GM12801 (cell line): ENCODE data around the gene PPP1R10.

Experiments
- TF ChIP-seq, protein P1 (sequence below): IDR thresholded peaks from one replicate; pipeline ENCODE4 v1.5.1; 2011; ENCODE audit warnings: control low read depth; ENCODE audit not compliant: insufficient read length; ENCODE audit errors: extremely low read depth

PPP1R10 gene

DNA sequence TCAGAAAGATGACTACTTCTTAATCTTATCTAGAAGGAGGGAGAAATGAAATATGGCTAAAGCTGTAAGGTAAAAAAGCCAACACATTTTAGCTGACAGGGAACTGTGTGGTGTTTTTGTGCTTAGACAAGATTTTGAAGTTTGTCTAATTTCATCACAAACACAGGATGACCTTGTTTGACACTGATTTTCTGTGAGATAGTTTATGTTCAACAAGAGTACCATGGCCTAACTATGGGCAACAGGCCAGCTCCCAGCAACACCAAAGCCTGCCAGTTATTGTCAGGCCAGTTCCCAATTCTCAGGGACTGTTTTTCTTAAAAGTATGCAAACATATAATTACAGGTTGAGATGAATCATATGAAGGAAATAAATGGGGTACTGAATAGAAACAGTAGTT is 51.3 kb downstream of the PPP1R10 start:
- TF ChIP-seq, protein P1, sequence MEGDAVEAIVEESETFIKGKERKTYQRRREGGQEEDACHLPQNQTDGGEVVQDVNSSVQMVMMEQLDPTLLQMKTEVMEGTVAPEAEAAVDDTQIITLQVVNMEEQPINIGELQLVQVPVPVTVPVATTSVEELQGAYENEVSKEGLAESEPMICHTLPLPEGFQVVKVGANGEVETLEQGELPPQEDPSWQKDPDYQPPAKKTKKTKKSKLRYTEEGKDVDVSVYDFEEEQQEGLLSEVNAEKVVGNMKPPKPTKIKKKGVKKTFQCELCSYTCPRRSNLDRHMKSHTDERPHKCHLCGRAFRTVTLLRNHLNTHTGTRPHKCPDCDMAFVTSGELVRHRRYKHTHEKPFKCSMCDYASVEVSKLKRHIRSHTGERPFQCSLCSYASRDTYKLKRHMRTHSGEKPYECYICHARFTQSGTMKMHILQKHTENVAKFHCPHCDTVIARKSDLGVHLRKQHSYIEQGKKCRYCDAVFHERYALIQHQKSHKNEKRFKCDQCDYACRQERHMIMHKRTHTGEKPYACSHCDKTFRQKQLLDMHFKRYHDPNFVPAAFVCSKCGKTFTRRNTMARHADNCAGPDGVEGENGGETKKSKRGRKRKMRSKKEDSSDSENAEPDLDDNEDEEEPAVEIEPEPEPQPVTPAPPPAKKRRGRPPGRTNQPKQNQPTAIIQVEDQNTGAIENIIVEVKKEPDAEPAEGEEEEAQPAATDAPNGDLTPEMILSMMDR: no peak

DNA sequence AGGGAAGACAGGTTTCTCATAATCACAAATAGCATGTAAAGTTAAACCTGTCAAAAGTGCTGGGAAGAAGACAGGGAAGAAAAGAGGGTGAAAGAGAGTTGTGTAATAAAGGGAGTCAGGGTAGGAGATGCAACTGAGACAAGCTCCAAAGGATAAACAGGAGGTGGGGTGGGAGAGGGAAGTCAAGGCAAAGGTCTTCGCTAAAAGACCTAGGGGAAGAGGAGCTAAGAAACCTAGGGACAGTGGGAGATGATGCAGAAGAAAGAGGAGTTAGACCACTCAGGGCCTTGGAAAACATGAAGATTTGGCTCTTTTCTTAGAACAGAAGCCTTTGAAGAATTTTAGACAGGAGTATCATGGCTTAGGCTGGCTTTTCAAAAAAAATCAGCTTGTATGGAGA is 52.9 kb downstream of the PPP1R10 start:
- TF ChIP-seq, protein P1: no peak

DNA sequence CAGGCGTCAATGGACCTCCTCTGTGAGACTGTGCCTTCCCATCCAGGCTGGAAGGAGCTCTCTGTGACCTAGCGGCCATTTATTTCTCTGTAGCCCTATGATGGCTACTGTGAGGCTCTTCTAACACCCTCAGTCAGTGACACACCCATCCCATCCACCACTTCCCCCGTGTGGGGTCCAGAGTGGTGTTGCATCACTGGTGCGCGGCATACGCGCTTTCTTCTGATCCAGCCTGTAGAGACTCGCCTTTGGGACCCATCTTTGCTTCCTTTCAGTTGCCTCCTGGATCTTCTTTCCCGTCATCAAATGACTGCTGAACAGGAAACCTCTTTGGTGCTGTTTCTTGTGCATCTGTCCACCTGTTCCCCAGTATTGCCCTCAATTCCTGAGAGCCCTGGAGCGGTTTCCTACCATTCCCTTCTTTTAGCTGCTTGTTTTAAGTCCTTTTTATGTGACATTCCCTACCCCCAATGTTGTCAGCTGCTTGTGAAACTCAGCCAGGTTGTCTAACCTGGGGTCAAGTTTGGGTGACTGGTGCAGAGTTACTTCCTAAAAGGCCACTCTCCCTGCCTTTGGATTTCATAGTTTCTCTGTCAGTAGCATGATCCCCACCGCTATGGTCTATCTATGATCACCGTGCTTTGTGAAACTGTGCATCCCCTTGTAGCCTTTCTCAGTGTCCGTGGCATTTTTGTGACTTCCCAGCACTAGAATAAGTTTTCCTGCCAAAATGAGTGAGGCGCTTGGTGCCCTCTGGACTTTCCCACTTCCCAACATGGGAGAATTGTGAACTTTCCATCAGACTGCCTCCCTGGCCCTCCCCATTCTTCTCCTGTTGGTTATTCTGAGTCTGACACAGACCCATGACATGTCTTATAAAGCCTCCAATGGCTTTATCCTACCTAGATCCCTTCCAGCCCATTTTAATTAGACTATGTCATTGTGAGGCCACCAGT is 54.3 kb downstream of the PPP1R10 start:
- TF ChIP-seq, protein P1: no peak

DNA sequence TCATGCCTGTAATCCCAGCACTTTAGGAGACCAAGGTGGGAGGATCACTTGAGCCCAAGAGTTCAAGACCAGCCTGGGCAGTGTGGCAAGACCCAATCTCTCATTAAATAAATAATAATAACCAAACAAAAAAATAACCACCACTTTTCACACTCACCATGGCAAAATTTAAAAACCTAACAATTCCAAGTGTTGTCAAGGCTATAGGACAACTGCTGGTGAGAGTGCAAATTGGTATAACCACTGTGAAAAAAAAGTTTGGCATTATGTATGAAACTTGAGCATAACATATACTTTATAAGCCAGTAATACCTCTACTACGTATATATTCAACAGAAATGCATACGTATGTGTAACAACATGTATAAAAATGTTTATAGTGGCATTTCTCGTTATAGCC is 56.1 kb downstream of the PPP1R10 start:
- TF ChIP-seq, protein P1: no peak

DNA sequence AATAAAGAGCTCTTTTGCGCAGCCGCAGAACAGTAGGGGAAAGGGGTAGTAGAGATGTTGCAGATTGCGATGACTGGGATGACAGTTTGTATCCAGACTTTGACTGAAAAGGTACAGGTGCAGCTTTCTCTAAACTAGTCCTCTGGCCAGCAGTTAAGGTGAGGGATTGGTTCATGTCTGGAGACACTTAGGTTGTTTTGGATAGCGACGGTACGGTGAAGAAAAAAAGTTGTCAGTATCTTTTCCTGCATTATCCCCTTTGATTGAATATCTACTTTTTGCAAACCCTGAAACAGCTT is 59.4 kb downstream of the PPP1R10 start:
- TF ChIP-seq, protein P1: no peak

DNA sequence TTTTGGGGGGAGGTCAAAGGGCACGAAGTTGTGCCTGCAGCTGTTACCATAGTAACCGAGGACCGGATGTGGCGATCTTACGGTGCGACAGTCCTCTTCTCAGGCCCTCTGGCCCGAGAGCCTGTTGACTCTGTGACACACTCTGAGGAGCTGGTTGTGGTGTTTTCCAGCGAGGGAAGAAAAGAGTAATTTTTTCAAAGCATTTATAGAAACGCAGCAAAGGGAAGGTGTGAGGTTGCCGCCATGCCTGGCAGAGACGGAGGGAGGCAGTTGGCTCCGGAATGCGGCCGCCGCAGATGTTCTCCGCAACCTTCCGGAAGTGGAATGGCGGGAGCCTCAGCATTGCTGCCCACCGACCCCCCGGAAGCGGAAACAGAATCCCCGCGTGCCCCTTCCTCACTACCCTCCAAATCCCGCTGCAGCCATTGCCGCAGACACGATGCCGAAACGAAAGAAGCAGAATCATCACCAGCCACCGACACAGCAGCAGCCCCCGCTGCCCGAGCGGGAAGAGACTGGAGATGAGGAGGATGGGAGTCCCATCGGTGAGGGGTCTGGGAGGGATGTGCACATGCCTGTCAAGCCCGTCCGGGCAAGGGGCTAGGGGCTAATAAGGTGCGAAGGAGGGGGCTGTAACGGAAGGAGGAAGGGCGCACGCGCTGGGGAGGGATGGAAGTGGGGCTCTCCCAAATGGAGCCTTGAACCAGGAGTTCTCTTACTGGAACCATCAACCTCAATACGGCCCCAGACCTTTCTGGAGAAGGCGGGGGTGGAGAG is 59.9 kb downstream of the PPP1R10 start, which contains the start of gene PRR3:
Gene PRR3 (plus strand): TSS at position 390 of the 777 bp plus-strand sequence. CDS start 50 bp downstream, at position 440.
- TF ChIP-seq, protein P1: no peak
